ENCODE data around the gene OPCML.

Gene OPCML

DNA sequence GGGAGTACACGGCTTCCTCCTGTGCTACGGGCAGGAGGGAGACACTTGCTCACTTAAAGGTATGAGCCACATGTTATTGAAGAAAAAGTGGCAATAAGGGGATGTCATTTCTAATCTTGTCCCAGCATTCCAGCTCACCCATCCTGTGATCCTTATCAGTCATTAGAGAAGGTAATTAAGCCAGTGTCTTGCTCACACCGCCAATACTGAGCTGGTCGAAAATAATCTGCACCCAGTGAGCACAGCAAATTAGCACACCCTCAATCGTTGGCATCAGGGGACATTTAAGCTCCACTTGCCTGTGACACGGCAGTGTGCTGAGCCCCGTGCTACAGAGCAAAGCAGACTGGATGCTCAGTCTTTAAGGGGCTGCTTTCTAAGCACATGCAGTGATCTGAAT lies 510.7 kb downstream of the OPCML start:
- no peak for DNase-seq (ENCODE audit: low read depth)
- TF ChIP-seq, protein P1, sequence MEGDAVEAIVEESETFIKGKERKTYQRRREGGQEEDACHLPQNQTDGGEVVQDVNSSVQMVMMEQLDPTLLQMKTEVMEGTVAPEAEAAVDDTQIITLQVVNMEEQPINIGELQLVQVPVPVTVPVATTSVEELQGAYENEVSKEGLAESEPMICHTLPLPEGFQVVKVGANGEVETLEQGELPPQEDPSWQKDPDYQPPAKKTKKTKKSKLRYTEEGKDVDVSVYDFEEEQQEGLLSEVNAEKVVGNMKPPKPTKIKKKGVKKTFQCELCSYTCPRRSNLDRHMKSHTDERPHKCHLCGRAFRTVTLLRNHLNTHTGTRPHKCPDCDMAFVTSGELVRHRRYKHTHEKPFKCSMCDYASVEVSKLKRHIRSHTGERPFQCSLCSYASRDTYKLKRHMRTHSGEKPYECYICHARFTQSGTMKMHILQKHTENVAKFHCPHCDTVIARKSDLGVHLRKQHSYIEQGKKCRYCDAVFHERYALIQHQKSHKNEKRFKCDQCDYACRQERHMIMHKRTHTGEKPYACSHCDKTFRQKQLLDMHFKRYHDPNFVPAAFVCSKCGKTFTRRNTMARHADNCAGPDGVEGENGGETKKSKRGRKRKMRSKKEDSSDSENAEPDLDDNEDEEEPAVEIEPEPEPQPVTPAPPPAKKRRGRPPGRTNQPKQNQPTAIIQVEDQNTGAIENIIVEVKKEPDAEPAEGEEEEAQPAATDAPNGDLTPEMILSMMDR (IDR thresholded peaks at IDR 0.05; ENCODE audit: low read length, missing control alignments) = no peak
- H3K4me3 ChIP-seq (replicated peaks; ENCODE audit: low read depth, low read length) = no peak overlapping the region

DNA sequence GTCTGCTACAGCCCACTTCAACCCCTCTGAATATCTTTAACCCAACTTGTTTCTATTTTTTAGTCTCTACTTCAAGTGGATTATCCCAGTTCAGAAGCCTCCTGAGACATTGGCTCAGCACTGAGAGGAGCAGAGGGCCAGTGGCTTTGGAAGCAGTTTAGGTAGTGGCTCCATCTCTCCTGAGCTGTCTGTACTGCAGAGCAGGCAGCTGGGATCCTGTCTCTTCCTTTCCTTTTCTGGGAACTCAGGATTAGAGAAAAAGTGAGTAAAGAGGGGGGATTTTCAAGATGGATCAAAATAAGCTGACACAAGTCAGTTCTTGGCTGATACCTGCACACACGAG lies 512.0 kb downstream of the OPCML start:
- TF ChIP-seq, protein P1 (IDR thresholded peaks at IDR 0.05; ENCODE audit: low read length, missing control alignments) = no peak
- no peak overlapping the region for H3K4me3 ChIP-seq (replicated peaks; ENCODE audit: low read depth, low read length)
- no peak for DNase-seq (ENCODE audit: low read depth)

DNA sequence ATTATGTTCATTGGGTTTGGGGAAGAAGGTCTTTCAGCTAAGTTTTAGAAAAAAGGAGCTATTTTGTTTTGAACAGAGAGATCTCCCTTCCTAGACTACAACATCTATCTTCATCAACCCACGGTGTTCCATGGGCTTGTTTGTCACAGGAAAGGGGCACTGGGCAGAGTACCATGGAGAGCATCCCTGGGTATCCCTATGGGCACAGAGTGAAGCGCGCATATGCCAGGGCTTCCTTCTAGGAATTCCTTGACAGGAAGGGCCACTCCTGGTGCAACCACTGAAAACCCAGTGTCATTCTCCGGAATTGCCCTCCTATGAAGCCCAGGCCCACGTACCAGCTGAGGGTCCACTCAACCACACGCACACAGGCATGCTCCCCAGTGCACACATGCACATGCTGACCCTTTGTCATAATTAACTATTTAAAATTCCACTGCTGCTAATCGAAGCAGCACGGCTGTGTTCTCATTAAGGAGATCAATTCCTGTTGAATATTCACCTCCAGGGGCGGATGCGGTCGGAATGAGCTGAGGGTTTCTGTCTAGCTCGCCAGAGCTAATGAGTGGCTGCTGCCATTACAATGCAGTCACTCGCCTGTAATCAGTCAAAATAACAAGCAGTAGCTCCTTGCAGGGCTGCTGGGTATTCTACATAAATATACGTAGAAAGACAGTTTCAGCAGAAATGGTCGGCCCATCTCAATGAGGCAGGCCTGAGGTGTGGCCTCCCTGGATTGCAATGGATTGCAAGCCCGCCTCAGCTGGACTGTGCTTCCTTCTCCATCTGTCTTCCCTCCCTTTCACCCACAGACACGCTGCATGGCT lies 512.5 kb downstream of the OPCML start:
- TF ChIP-seq, protein P1 (IDR thresholded peaks at IDR 0.05; ENCODE audit: low read length, missing control alignments) = no peak
- H3K4me3 ChIP-seq (replicated peaks; ENCODE audit: low read depth, low read length) = no peak overlapping the region
- no peak for DNase-seq (ENCODE audit: low read depth)

DNA sequence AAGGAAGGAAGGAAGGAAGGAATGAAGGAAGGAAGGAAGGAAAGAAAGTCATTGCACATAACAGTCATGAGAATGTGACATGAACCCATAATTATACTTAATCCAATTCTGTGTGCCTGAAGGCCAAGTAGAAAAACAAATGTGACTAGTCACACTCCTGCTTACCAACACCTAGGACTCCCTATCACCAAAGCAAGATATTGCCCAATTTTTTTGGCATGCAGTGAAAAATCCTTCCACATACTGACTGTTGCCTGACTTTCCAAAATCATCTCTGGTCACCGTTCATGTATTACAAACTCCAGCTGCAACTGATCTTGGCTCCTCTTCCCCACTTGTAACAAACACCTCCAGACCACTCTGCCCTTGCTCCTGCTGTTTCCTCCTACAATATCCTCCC lies 516.8 kb downstream of the OPCML start:
- no peak overlapping the region for H3K4me3 ChIP-seq (replicated peaks; ENCODE audit: low read depth, low read length)
- DNase-seq (ENCODE audit: low read depth) = no peak
- TF ChIP-seq, protein P1 (IDR thresholded peaks at IDR 0.05; ENCODE audit: low read length, missing control alignments) = no peak

DNA sequence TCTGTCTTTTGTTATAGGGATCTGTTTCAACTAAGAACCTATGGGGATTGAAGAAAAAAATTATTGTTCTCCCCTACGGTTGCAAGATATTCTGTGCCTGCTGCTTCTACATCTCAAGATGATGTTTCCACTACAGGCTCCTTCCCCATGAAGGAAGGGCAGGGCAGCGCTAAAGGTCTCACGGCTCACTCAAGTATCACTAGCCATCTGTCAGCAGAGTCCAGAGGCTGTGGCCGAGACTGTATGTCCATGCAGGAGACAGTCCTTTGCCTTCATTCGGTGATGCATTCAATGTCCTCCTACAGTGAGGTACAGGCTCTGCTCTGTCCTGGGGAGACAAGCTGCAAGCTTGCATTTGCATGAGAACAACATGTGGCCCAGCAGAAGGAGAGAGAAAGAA lies 518.0 kb downstream of the OPCML start:
- DNase-seq (ENCODE audit: low read depth) = no peak
- TF ChIP-seq, protein P1 (IDR thresholded peaks at IDR 0.05; ENCODE audit: low read length, missing control alignments) = no peak
- no peak overlapping the region for H3K4me3 ChIP-seq (replicated peaks; ENCODE audit: low read depth, low read length)

DNA sequence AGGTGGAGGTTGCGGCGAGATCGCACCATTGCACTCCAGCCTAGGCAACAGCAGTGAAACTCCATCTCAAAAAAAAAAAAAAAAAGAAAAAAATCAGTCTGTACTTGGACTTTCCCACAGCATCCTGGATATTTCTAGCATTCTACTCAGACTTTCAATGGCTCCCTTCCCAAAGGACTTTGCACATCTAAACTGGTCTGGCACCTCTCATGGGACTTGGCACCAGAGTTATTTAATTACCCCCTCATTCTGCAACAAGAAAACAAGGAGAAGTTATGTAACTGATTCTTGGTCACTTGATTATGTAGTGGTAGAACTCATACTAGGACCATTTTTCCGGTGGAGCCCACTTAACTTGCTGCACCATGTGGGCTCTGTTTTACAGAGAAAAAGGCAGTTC lies 519.5 kb downstream of the OPCML start:
- TF ChIP-seq, protein P1 (IDR thresholded peaks at IDR 0.05; ENCODE audit: low read length, missing control alignments) = no peak
- no peak overlapping the region for H3K4me3 ChIP-seq (replicated peaks; ENCODE audit: low read depth, low read length)
- no peak for DNase-seq (ENCODE audit: low read depth)

DNA sequence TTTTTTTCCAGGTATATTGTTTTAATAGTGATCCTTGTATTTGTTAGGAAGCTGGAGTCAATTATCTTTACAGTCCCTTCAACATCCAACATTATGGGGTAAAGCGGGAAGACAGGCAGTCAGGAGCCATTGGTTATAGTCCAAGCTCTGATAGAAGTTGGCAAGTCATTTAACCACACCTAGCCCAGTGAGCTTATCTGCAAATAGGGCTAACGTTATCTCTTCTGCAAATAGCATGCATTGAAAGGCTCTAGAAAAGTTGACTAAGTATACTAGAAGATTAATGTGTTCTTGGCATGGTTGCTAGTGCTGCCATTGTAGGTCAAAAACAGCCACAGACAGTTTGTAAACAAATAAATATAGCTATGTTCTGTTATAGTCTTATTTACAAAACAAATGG lies 520.7 kb downstream of the OPCML start:
- DNase-seq (ENCODE audit: low read depth) = no peak
- H3K4me3 ChIP-seq (replicated peaks; ENCODE audit: low read depth, low read length) = no peak overlapping the region
- TF ChIP-seq, protein P1 (IDR thresholded peaks at IDR 0.05; ENCODE audit: low read length, missing control alignments) = no peak
